T-helper 17 cell (primary cell): ENCODE measurements around the gene ITGAV. TPM values are rescaled to one million over a fixed set of nuclear protein-coding genes. Genes with fewer than 3 reads are reported as not detected.

Source experiments
- ATAC-seq: fragments of 150-1000 bp; cut with Tn5 transposase; 2 replicates; pipeline ENCODE4 v1.10.0; 2021; ENCODE audit warnings: mild to moderate bottlenecking, moderate library complexity
- DNase-seq, 3 donors: peaks; one replicate each; pipeline versions ENCODE4 v3.0.0 to v3.0.0-alpha.2; 2020 to 2021
- H3K9me3 ChIP-seq: one replicate; pipeline ENCODE4 v1.7.0; 2013; ENCODE audit warnings: low read length, mild to moderate bottlenecking; ENCODE audit not compliant: control insufficient read depth, poor library complexity, severe bottlenecking
- H3K27ac Mint-ChIP-seq: one replicate; pipeline ENCODE4 v1.8.0; 2022; ENCODE audit warnings: mild to moderate bottlenecking, moderate library complexity, mixed read lengths
- H3K27me3 Mint-ChIP-seq: one replicate; pipeline ENCODE4 v1.8.0; 2022; ENCODE audit warnings: mixed read lengths
- H3K36me3 Mint-ChIP-seq: one replicate; pipeline ENCODE4 v1.8.0; 2022; ENCODE audit warnings: low read depth, mixed read lengths
- H3K4me1 Mint-ChIP-seq: one replicate; pipeline ENCODE4 v1.8.0; 2022; ENCODE audit warnings: mild to moderate bottlenecking, mixed read lengths
- H3K4me3 Mint-ChIP-seq: one replicate; pipeline ENCODE4 v1.8.0; 2022; ENCODE audit warnings: mild to moderate bottlenecking, moderate library complexity, mixed read lengths
- total RNA-seq, 4 donors: library from RNA in 2 of 4; stranded (reverse) in 2 of 4; gene quantifications; one replicate each; pipeline ENCODE4 v1.2.3 and lab custom pipeline; 2022 to 2026

Gene ITGAV
- 1 to 10 TPM; 4.7 to 9.3 TPM for total RNA-seq
- total RNA-seq (lab: John Stamatoyannopoulos, UW), result 27.1 to 43.6 reads per million in 2 donors

GRCh38 chr2:186589612-186590349 lies at the start of gene ITGAV:
Gene ITGAV, plus strand, starts transcription at chr2:186590056. Its CDS starts 283 bp downstream, at chr2:186590339.
- H3K9me3 ChIP-seq, result no peaks in the 10 kb centered on the region
- DNase-seq (peak; percentile 61 to 70 (median 67)), ATAC-seq (peak; percentile 95)
- Mint-ChIP-seq H3K27ac (peak within 1 kb of the TSS; percentile 94), H3K36me3 (peaks cover 7% of the 10 kb centered on the region), H3K4me3 (peak within 1 kb of the TSS; percentile 100), H3K27me3 (peaks cover 14% of the 10 kb centered on the region), H3K4me1 (peaks cover 31% of the 10 kb centered on the region)

- peaks cover 2% of the 10 kb centered on the region for H3K4me1 Mint-ChIP-seq
- H3K4me3 Mint-ChIP-seq, result no peak overlapping the region
- peaks cover 26% of the 10 kb centered on the region for H3K27me3 Mint-ChIP-seq
- no peak for DNase-seq
- no peak overlapping the region for H3K27ac Mint-ChIP-seq
- H3K36me3 Mint-ChIP-seq, result no peaks in the 10 kb centered on the region
- ATAC-seq, result no peak
- no peaks in the 10 kb centered on the region for H3K9me3 ChIP-seq
These were observed 48.9 kb upstream of the ITGAV start for GRCh38 chr2:186540941-186541340.

GRCh38 chr2:186542002-186542401 lies 47.9 kb upstream of the ITGAV start:
- H3K9me3 ChIP-seq, result no peaks in the 10 kb centered on the region
- no peak for DNase-seq
- H3K27ac Mint-ChIP-seq, result no peak overlapping the region
- no peak overlapping the region for H3K4me3 Mint-ChIP-seq
- H3K4me1 Mint-ChIP-seq, result peaks cover 2% of the 10 kb centered on the region
- peaks cover 22% of the 10 kb centered on the region for H3K27me3 Mint-ChIP-seq
- no peak for ATAC-seq
- no peaks in the 10 kb centered on the region for H3K36me3 Mint-ChIP-seq

- no peaks in the 10 kb centered on the region for H3K9me3 ChIP-seq
- Mint-ChIP-seq H3K4me1 (peaks cover 2% of the 10 kb centered on the region), H3K27ac (no peak overlapping the region), H3K36me3 (no peaks in the 10 kb centered on the region), H3K4me3 (no peak overlapping the region), H3K27me3 (peaks cover 18% of the 10 kb centered on the region)
- no peak for DNase-seq
- ATAC-seq, result no peak
These were observed 46.2 kb upstream of the ITGAV start for GRCh38 chr2:186543561-186544131.

- H3K9me3 ChIP-seq, result no peaks in the 10 kb centered on the region
- Mint-ChIP-seq H3K27ac (no peak overlapping the region), H3K4me1 (peaks cover 2% of the 10 kb centered on the region), H3K27me3 (peaks cover 15% of the 10 kb centered on the region), H3K4me3 (no peak overlapping the region), H3K36me3 (no peaks in the 10 kb centered on the region)
- no peak for ATAC-seq
- DNase-seq, result no peak
These were observed 45.6 kb upstream of the ITGAV start for GRCh38 chr2:186544255-186544675.

- Mint-ChIP-seq H3K36me3 (no peaks in the 10 kb centered on the region), H3K4me1 (peaks cover 2% of the 10 kb centered on the region), H3K27ac (no peak overlapping the region)
These were observed 43.0 kb upstream of the ITGAV start for GRCh38 chr2:186546846-186547245.

GRCh38 chr2:186551323-186552050 lies 38.4 kb upstream of the ITGAV start:
- no peaks in the 10 kb centered on the region for H3K27me3 Mint-ChIP-seq

More at GRCh38 chr2:186546846-186547245, 43.0 kb upstream of the ITGAV start:
- no peak for DNase-seq
- H3K9me3 ChIP-seq, result no peaks in the 10 kb centered on the region
- ATAC-seq, result no peak
- Mint-ChIP-seq H3K4me3 (no peak overlapping the region), H3K27me3 (peaks cover 5% of the 10 kb centered on the region)

GRCh38 chr2:186554429-186554828 lies 35.4 kb upstream of the ITGAV start:
- no peaks in the 10 kb centered on the region for H3K9me3 ChIP-seq
- H3K27ac Mint-ChIP-seq, result no peak overlapping the region
- no peak for ATAC-seq
- no peak for DNase-seq
- H3K4me3 Mint-ChIP-seq, result no peak overlapping the region
- no peaks in the 10 kb centered on the region for H3K36me3 Mint-ChIP-seq
- no peaks in the 10 kb centered on the region for H3K4me1 Mint-ChIP-seq
- peaks cover 8% of the 10 kb centered on the region for H3K27me3 Mint-ChIP-seq

More at GRCh38 chr2:186551323-186552050, 38.4 kb upstream of the ITGAV start:
- no peaks in the 10 kb centered on the region for H3K9me3 ChIP-seq
- DNase-seq (no peak), ATAC-seq (no peak)
- no peak overlapping the region for H3K27ac Mint-ChIP-seq
- no peaks in the 10 kb centered on the region for H3K4me1 Mint-ChIP-seq
- H3K36me3 Mint-ChIP-seq, result no peaks in the 10 kb centered on the region
- H3K4me3 Mint-ChIP-seq, result no peak overlapping the region

GRCh38 chr2:186554850-186555671 lies 34.8 kb upstream of the ITGAV start:
- ATAC-seq, result no peak
- H3K9me3 ChIP-seq, result no peaks in the 10 kb centered on the region
- peaks cover 8% of the 10 kb centered on the region for H3K27me3 Mint-ChIP-seq
- H3K27ac Mint-ChIP-seq, result no peak overlapping the region
- H3K4me1 Mint-ChIP-seq, result no peaks in the 10 kb centered on the region
- DNase-seq, result no peak
- H3K36me3 Mint-ChIP-seq, result no peaks in the 10 kb centered on the region
- no peak overlapping the region for H3K4me3 Mint-ChIP-seq

- no peaks in the 10 kb centered on the region for H3K9me3 ChIP-seq
- H3K27me3 Mint-ChIP-seq, result peaks cover 19% of the 10 kb centered on the region
- no peak overlapping the region for H3K27ac Mint-ChIP-seq
- no peak for ATAC-seq
- peaks cover 5% of the 10 kb centered on the region for H3K36me3 Mint-ChIP-seq
- no peak for DNase-seq
- no peaks in the 10 kb centered on the region for H3K4me1 Mint-ChIP-seq
- H3K4me3 Mint-ChIP-seq, result no peak overlapping the region
These were observed 31.2 kb upstream of the ITGAV start for GRCh38 chr2:186558512-186559276.

- Mint-ChIP-seq H3K27ac (no peak overlapping the region), H3K4me1 (no peaks in the 10 kb centered on the region), H3K4me3 (no peak overlapping the region), H3K36me3 (peaks cover 5% of the 10 kb centered on the region), H3K27me3 (peaks cover 19% of the 10 kb centered on the region)
- ATAC-seq (no peak), DNase-seq (no peak)
- H3K9me3 ChIP-seq, result no peaks in the 10 kb centered on the region
These were observed 30.5 kb upstream of the ITGAV start for GRCh38 chr2:186559370-186559769.

GRCh38 chr2:186559848-186560247 lies 30.0 kb upstream of the ITGAV start:
- ATAC-seq (no peak), DNase-seq (no peak)
- Mint-ChIP-seq H3K27me3 (peaks cover 19% of the 10 kb centered on the region), H3K4me1 (no peaks in the 10 kb centered on the region), H3K27ac (no peak overlapping the region), H3K4me3 (no peak overlapping the region), H3K36me3 (peaks cover 5% of the 10 kb centered on the region)
- H3K9me3 ChIP-seq, result no peaks in the 10 kb centered on the region
